HG02938 (cell line): ENCODE data around the gene TMOD1.

ENCODE experiments used
- ATAC-seq: cut with Tn5 transposase; IDR thresholded peaks from one replicate; pipeline ENCODE4 v1.9.1; 2021; ENCODE audit warnings: mild to moderate bottlenecking, moderate library complexity; ENCODE audit not compliant: unreplicated experiment

TMOD1 gene

DNA sequence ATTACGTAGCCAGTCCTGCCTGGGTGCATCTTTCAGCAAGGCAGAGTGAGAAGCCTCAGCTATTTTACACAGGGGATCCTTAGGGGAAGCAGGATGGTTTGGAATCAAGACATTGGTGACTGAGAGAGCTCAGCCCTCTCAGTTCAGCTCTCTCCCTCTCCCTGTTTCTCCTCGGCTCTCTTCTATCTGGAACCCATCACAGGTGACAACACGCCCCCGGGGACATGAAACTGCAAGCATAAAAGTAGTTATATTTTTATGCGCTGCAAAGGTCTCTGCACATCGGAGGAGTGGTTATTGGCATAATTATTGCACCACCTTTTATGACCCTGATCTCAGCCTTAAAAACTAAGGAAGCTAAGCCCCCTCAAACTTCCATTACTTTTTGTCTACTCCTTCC, 14.2 kb downstream of the TMOD1 start:
- no peak for ATAC-seq

DNA sequence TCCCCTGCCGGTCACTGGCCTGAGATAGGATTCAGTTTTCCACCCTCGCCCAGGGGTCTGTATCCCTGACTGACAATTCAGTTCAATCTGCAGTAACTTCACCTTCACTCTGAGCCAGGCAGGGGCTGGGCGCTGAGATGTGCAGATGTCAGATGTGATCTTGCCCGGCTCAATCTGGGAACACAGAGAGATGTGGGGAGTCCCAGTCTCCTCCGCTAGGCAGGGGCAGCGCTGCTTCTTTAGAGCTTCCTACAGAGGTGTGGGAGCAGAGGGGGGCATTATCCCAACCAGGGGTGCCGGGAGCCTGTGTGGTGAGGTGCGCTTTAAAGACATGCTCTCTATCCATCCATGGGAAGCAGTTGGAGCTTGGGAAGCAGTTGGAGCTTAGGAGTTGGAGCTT, 14.6 kb downstream of the TMOD1 start:
- no peak for ATAC-seq

DNA sequence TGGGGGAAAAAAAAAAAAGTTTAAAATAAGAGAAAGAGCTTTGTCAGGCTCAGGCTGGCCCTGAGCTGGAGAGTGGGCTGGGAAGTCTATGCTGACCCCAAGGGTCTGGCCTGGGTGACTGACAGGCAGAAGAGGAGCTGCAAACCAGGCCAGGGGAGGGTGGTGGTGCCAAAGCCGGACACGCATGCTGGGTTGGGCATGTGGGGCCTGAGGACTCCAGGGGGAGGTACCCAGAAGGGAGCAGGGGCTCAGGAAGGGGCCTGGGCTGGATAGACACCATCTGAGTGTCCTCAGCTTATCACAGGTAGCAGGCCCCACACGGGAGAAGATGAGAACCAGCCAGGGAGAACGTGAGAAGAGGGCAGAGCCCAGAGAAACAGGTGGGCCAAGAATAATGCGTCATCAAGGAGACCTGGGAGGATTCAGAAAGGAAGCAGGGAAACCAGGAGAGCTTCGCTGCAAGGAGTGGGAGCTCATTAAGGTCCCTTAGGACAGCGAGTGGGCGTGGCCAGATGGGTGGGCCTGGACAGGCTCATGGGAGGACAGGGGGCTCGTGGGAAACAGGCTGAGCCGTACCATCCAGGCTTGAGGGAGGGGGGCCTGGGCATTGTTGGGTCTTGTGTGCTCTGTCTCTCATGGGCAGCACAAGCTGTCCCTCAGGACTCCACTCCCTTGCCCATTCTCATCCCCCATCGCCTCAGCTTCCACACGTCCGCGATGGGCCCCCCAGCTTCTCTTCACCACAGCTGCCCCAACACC, 16.0 kb downstream of the TMOD1 start:
- no peak for ATAC-seq

DNA sequence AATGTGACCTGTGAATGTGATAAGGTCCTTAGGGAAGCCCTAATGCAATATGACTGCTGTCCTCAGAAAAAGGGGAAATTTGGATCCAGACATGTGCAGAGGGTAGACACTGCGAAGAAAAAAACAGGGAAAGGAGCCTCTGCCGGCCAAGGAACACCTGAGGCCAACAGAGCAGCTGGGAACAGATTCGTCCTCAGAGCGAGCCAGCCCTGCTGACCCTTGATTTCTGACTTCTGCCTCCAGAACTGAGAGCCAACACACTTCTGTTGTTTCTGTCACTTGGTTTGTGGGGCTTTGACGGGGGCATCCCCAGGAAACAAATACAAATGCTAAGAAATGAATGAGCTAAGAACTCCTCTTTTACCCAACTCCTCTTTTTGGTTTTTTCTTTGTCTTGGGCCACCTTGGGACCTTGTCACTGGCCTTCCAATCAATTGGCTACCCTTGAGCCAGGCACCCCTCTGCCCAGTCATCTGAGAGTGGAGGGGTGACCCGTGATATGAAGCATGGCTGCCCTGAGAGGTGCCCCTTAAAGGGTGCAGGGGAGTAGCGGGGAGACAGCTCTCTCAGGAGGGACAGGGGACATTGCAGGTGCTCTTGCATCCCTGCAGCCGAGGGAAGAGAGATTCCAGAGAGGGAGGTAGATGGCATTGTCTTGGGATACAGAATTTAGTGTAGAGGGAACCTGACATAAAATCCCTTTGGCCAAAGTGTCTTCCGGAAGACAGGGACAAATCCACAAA, 16.9 kb downstream of the TMOD1 start:
- ATAC-seq = no peak

DNA sequence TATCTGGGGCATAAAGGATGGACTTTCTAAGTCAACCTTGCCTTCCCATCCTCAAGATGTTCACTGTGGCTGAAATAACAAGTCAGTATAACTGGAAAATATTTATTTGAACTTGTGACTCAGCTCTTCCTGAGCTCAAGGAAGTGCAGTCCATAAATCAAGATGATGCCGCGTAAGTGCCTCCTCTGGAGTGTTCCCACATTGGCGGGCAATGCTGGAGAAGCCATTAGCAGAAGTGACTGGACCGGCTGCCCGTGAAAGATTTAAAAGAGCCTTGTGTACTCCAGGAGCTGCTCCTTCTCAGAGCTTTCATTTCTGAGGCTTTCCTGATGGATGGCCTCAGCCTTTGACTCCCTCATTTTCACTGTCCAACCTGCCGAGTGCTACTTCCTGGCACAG, 17.4 kb downstream of the TMOD1 start:
- ATAC-seq = no peak

DNA sequence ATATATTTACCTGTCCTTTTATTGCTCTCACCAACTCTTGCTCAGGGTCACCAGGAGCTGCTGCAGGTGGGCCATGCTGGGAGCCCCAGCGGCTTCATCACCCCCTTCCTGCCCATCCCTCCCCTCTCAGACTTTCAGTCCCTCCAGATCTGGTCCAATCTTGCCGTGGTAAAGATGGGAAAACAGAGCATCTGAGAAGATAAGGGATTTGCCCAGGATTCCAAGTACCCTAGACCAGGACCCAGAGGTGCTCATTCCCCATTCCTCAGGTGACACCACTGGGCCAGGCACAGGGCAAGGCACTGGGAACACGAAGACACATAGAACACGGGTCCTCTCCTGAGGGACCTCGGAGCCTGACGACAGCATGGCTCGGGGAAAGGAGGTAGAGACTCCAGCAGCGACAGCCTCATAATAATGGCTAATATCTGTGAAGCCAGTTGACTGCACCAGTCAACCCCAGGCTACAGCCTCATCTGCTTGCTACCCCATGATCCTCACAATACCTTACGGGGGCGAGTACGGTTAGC, 18.0 kb downstream of the TMOD1 start:
- no peak for ATAC-seq

DNA sequence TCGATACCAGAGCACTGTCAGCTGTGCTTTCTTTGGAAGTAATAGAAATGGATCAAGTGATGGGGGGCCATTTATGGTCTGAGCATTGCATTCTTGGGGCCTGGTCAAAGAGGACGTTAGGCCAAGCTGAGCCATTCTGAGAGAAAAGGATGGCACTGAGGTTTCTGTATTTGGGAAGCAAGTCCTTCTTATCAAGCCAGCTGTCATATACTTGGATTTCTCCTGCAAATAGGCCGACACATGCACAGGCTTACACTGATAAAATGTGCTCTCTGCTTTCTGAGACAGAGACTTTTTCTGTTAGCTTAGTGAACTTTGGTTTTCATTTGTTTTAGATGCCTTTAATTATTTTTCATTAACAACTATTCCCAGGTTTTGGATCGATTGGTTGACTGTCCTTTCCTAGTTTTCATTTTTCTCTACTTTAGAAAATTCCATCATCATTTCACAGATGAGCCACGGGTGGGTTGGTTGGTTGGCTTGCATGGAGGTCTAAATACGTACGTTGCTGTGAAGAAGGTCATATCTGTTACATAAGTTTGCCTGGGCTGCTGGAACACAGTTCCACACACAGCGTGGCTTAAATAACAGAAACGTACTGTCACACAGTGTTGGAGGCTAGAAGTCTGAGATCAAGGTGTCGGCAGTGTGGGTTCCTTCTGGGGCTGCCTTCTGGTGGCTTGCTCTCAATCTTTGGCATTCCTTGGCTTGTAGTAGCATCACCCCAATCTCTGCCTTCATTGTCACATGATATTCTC, 20.3 kb downstream of the TMOD1 start:
- ATAC-seq = no peak

DNA sequence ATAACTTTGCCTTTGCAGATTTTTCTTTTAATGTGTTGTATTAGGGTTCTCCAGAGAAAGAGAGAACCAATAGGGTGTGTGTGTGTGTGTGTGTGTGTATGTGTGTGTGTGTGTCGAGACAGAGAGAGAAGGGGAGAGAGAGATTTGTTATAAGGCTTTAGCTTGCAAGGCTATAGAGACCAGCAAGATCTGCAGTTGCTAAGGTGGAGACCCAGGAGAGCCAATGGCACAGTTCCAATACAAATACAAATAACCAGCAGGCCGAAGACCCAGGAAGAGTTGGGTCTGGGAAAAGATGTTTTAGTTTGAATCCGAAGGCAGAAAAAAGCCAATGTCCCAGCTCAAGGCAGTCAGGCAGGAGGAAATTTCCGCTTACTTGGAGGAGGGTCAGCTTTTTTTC, 23.0 kb downstream of the TMOD1 start:
- ATAC-seq = no peak

DNA sequence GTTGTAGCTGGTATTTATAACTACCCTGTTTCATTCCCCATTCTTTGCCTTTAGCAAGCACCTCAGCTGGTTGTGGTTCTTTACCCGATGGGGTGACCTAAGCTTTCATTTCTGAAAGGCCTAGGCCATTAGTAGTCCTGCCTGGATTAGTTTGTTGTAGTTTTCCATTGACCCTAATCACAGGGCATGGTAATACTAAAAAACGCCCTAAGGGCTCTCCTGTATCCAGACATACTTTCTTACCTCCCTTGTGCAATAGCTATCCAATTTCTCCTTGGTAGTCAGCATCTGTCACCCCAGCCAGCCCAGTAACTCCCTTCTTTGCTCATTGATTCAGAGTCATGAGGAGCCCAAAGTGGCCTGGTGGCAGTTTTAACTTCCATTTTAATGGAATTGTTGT, 24.0 kb downstream of the TMOD1 start:
- ATAC-seq = no peak

DNA sequence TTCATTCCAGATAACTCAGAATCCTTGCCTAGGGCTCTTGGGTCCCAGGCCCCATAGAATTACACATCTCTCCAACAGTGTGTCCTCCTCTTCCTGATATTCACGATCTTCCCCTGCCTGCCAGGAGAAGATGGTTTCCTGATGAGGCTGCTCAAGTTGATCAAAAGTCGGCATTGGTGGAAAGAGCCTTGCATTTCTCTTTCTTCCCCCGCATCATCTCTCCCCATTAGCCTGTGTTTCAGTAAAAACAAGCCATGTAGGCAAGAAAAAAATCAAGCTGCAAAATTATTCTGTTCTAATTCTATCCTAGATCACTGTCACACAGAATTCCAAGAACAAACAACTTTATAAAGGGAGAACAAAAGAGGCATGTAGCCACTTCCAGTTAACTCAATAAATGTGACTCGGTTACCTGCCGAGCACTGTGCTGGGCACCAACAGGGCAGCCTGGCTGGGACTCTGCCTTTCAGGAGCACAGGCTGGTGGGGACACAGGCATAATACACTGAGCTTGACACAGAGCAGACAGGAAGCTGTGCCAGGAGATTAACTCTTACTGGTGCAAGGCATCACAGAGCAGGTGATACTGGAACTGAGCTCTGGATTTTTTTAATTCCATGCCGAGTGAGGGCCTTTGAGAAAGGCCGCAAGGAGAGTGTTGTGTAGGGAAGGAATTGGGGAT, 25.6 kb downstream of the TMOD1 start:
- no peak for ATAC-seq

DNA sequence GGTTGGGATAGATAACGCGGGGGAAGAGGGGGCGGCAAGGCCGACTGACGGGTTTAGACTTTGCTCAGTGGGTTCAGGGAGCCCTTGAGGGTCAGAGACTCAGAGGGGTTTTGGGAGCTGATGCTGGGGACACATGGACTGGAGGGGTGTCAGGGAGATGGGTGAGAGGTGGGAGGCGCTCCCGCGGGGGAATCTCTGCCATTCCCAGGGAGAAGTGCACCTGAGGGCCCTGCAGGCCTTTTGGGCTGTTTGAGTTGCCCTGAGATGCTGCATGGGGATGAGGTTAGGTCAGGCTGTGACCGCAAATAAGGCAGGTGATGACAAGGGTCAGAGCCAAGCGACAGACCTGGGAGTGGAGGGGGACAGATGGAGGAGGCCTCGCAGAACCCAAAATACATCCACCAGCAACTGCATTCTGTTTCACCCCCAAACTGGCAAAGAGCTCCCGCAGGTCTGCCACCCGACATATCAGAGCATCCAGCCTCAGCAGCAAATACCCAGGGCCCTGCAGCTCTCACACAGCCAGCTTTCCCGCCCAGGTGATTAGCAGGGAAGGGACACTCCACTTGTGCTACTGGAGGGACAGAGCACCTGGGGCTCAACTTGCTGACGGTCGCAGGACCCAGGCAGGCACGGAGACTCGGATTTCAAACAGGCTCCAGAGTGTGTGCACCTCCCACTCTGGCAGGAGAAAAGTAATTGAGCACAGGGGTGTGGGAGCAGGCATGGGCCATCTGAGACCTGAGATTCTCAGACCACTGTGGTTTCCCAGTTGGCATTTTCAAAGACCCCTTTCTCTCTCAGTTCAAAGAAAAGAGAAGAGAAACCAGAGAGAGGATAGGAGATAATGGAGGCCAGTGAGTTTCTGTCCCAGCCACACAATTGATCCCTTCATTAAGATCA, 26.4 kb downstream of the TMOD1 start:
- ATAC-seq = no peak

DNA sequence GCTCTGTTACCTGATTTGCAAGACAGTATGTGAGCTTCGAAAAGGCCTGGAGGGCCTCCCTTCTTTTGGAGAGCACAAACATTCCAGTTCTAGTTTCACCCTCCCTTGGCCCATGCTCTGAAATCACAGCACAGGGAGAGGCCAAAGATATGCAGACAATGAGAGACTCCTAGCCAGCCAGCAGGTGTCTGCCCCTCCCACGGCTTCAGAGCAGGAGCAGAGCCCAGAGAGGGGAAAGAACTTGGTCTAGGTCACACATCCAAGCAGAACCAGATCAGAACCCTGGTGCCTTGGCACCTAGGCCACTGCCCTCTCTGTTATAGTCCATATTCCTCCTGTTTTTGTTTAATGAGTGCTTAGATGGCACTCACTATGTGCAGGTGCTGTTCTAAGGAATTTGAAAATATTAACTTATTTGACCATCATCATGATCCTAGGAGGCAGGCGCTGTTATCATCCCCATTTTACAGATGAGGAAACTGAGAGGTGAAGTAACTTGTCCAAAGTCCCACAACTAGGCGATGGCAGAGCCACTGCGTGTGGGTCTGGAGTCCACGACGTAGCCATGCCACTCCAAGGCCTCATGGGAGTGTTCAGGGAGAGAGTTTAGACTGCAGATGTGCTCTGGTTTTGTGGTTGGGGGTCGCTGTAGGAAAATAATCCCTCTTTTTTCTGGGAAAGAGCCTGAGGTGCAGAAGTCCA, 27.2 kb downstream of the TMOD1 start:
- no peak for ATAC-seq

DNA sequence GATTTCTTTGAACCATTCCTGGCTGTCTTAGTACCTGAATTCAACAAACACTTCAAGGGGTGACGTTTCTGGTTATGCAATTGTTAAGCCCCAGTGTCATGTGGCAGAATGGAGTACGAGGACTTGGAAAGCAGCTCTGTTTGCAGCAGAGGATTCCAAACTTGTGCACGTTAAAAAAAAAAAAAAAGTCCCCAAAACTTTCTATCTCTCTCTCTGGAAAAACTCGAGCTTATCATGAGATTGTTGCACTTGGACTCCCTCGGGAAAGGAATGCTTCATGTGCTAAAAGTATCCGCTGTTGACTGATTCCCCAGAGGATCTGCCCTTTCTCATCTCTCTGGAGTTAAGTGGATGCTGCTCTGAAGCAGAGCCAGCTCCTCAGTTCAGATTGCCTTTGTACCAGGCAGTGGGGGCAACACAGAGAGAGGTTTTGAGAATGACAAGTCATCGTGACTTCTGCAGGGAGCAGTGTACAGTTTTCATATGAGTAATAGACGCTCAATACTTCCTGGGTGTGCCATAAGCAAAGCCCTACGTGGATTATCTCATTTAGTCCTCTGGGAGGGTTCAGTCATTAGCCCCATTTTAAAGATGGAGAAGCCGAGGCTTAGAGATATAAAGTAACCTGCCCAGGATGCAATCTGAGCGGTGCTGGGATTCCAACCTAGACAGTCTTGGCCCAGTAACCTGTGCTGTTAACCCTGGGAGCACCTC, 28.1 kb downstream of the TMOD1 start:
- peak; percentile 76 for ATAC-seq

DNA sequence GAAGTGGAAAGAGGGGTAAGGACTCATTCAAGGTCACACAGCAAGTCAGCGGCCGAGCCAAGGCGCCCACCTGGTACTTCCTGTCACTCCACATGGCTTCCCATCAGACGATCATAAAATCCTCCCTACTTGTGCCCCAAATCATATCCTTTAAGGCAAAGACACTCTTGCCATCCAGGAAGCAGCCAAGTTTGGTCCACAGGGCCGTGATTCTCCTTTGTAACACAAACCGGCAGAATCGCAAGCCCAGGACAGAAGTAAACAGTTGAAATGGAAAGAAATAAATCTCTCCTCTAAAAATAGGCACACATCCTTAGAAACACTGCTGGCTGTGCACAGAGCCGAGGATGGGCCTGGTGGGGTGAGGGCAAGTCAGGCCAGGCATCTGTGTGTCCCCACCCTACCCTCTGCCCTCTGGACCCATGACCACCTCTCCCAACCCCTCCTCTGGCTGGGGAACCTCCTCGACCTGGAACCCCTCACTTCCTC, 30.5 kb downstream of the TMOD1 start:
- no peak for ATAC-seq

DNA sequence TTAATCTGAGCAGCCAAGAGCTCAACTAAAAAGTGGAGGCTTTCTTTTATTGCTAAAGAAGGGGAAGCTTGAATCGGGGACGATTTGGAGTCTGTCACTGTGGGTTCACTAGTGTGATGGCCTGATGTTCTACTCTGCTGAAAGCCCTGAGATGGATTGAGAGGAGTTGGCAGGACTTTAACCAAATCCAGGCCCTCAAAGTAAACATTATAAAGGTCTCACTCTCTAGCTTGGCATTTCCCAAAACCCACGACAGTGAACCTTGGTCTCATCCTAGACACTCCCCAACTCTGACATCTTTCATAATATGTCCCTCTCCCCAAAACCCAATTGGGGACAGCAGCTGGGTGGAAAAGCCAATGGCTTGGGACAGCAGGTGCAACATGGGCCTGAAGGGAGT, 32.7 kb downstream of the TMOD1 start:
- ATAC-seq = no peak

DNA sequence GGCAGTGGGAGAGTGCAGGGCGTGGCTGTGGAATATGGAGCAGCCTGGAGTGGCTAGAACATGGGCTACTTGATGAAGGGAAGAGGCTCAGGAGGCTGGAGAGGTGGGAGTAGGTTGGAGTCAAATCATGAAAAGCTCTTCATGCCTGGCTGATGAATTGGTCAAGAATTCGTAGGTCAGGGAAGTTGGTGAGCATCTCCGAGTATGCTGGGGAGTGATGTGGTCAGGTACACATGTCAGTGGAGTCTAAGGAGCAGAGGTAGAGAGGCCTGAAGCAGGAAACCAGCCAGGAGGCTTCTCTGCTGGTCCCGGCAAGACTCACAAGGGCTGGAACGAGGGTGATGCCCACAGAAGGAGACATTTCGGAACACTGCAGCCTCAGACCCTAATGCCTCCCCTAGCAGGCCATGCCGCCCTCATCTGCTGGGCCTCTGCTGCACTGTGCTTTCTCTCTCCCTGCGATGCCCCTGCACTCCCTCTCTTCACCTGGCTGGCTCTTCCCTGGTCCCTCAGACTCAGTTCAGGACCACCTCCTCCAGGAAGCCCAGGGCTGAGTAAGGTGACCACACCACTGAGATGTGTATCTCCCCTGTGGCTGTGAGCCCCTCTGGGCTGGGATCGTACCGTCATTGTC, 33.6 kb downstream of the TMOD1 start:
- no peak for ATAC-seq

DNA sequence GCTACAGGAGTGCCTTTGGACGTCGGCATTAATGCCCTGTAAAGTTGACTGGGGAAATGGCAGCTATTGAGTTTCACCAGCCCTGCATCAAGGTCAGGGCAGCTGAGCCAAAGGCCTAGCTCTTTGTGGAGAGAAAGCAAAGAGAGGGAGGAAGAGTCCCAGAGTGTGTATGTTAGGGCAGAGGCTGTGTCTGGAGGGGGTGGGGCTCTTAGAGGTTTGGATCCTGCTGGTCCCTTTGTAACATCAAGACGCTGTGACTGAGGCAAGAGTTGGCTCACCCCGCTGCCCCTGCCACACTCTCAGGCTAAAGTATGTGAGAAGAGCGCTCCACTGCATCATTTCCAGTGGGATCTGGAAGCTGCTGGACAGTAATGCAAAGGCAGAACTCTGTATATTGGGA, 34.3 kb downstream of the TMOD1 start:
- ATAC-seq = no peak

DNA sequence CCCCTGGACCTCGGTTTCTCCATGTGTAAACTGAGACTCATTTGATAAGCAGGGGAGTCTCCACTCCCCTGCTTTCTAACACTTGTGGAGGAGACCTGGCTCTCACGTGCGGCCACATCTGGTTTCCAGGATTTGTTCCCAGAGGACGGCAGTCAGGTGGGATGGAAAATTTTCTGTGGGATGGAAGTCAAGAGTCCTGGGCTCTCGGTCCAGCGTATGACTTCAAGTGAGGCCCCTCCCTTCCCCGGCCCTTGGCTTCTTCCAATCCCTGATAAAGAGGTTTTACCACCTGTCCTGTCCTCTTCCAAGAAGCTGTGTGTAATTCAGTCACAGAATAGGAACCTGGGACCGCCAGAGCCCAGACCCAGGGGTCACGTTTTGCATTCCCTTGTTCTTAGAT, 35.0 kb downstream of the TMOD1 start:
- no peak for ATAC-seq
